ENCODE data around the gene APBB2.

GRCh38 chr4:40840985-40841571 lies 373.3 kb downstream of the APBB2 start:
- TF ChIP-seq, protein P1, sequence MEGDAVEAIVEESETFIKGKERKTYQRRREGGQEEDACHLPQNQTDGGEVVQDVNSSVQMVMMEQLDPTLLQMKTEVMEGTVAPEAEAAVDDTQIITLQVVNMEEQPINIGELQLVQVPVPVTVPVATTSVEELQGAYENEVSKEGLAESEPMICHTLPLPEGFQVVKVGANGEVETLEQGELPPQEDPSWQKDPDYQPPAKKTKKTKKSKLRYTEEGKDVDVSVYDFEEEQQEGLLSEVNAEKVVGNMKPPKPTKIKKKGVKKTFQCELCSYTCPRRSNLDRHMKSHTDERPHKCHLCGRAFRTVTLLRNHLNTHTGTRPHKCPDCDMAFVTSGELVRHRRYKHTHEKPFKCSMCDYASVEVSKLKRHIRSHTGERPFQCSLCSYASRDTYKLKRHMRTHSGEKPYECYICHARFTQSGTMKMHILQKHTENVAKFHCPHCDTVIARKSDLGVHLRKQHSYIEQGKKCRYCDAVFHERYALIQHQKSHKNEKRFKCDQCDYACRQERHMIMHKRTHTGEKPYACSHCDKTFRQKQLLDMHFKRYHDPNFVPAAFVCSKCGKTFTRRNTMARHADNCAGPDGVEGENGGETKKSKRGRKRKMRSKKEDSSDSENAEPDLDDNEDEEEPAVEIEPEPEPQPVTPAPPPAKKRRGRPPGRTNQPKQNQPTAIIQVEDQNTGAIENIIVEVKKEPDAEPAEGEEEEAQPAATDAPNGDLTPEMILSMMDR (IDR thresholded peaks at IDR 0.05 in 2 of 3, conservative IDR thresholded peaks at IDR 0.05 in 1 of 3; ENCODE audit: control insufficient read depth in 2 of 3, extremely low read depth in 1 of 3, insufficient read depth in 1 of 3, low read depth in 3 of 3, low read length in 3 of 3): peak; percentile 67 to 87 (median 78)
- no peak for TF ChIP-seq BRCA1 (IDR thresholded peaks at IDR 0.05; ENCODE audit: low read depth, low read length)
- no peak for TF ChIP-seq EZH2 (IDR thresholded peaks at IDR 0.05; ENCODE audit: borderline replicate concordance, control insufficient read depth, low read depth, low read length)
- no peak for TF ChIP-seq JUND (IDR thresholded peaks at IDR 0.05; ENCODE audit: low read depth, low read length)
- no peak; a peak in 1 of 4 replicates for TF ChIP-seq BHLHE40 (IDR thresholded peaks at IDR 0.05; ENCODE audit: borderline replicate concordance in 1 of 2, low read depth in 2 of 2, low read length in 1 of 2)
- peak; percentile 53 for TF ChIP-seq EED (IDR thresholded peaks at IDR 0.05; ENCODE audit: low read depth)
- no peak for TF ChIP-seq CHD2 (IDR thresholded peaks at IDR 0.05; ENCODE audit: borderline replicate concordance, low read depth, low read length)
- peak; percentile 23; the same call in 1 of the 2 replicates for TF ChIP-seq DPF2 (IDR thresholded peaks at IDR 0.05)
- no peak for TF ChIP-seq SIN3A (IDR thresholded peaks at IDR 0.05; ENCODE audit: low read depth, low read length)
- TF ChIP-seq POLR2AphosphoS5 (IDR thresholded peaks at IDR 0.05; ENCODE audit: low read length): no peak
- no peak for TF ChIP-seq EP300 (IDR thresholded peaks at IDR 0.05; ENCODE audit: borderline replicate concordance in 1 of 2, control insufficient read depth in 1 of 2, low read depth in 2 of 2, low read length in 2 of 2)
- no peak for TF ChIP-seq ETV6 (conservative IDR thresholded peaks at IDR 0.05 in 1 of 2, IDR thresholded peaks at IDR 0.05 in 1 of 2; ENCODE audit: borderline replicate concordance in 1 of 2, low read depth in 1 of 2)
- TF ChIP-seq TBL1XR1 (IDR thresholded peaks at IDR 0.05; ENCODE audit: low read depth, low read length): 0 out of 2 replicates have a peak, but pooled peaks have one; percentile 38
- no peak for TF ChIP-seq POLR2A (IDR thresholded peaks at IDR 0.05; ENCODE audit: low read depth, low read length)
